Measurements from ENCODE around the gene HSPB9.

Gene HSPB9, protein sequence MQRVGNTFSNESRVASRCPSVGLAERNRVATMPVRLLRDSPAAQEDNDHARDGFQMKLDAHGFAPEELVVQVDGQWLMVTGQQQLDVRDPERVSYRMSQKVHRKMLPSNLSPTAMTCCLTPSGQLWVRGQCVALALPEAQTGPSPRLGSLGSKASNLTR

DNA sequence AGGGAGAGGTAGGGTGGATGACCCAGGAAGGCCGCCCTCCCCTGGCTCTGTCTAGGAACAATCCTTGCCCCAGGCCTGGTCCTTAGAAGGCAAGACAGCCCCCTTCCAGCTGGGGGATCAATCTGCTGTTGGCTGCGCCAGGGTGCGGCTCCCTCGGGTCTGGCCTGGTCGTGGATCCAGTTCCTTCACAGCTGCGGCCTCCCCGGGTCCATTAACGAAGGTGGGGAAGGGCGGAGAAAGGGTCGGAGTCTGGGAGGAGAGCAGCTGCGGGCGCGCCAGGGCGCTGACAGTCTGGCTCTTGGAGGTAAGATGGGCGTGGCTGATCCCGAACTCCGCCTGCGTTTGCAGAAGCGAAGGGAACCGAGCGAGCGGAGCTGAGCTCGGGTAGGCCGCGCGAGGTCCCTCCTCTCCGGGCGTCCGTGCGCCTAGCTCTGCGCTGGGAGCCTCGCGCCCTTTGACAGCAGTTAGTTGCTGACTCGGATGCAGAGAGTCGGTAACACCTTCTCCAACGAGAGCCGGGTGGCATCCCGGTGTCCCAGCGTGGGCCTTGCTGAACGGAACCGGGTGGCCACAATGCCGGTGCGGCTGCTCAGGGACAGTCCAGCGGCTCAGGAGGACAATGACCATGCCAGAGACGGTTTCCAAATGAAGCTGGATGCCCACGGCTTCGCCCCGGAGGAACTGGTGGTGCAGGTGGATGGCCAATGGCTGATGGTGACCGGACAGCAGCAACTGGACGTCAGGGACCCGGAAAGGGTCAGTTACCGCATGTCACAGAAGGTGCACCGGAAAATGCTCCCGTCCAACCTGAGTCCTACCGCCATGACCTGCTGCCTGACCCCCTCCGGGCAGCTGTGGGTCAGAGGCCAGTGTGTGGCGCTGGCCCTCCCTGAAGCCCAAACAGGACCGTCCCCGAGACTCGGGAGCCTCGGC, at the start of gene HSPB9:
HSPB9 (plus strand) TSS at position 434 of the 933 bp plus-strand sequence; CDS start at position 481, 47 bp downstream.
- DNase-seq, result peak; percentile 92

DNA sequence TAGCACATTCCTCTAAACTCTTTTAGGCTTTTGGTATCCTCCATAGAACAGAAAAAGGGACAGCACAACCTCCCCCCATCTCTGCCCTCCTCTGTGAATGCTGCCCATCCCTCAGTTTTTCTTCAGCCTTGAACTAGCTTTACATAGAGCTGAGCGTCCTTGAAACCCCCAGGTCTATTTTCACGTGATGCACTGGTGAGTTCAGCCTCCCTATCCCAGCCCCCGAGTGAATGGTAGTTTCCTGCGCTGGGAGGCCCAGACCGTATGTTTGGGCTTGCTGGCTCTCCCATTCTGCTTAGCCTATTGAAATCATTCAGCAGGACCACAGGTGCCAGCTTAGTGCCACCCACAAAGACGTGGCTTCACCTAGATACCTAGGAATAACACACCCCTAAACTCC, 46.8 kb upstream of the HSPB9 start:
- DNase-seq, result no peak

DNA sequence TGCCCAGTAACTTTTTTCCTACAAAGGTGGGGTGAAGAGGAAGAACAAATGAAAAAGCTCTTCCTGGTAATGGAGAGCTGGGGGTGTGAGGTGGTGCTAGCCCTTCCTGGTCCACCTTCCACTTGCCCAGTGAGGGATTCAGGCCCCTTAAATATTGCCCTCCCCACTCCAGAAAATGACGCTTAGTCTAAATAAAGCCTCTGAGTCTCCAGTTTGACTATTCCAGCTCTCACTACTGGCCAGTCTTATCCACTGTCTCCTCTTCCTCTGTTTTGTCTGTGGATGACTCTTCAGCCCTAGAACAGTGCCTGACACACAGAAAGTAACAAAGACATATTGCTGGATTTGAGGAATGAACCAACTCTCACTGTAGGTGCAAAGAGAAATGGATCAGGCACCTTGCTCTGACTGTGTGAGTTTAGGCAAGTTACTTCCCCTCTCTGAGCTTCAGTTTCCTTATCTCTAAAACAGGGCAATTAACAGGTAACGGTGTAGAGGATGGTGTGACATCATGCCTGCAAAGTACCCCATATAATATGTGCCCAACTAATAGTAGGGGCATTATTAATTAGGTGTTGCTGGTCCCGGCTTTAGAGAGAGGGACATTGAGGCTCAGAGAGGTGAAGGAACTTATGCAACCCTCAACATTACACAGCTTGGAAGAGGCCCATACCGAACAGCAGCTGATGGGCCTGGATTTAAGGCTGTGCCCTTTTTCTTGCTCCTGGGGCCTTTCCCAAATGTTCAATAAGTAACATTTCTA, 45.6 kb upstream of the HSPB9 start:
- DNase-seq, result no peak

DNA sequence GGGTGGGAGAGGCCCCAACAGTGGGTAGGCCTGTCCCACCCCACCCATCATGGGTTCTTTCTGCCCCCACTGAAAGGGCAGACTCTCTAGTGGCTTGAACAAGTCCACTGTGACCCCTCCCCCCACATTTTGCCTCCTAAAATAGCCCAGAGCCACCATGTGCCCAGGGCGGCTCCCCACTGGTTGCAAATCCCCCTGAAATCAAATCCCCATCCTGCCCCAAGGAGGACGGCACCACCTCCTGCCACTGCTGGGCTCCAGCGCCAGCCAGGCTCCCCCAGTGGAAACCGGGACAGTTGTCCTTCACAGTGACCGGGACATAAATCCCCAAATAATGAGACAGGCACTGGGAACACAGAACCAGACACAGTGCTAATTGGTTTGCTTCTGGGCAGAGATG, 44.8 kb upstream of the HSPB9 start:
- no peak for DNase-seq

DNA sequence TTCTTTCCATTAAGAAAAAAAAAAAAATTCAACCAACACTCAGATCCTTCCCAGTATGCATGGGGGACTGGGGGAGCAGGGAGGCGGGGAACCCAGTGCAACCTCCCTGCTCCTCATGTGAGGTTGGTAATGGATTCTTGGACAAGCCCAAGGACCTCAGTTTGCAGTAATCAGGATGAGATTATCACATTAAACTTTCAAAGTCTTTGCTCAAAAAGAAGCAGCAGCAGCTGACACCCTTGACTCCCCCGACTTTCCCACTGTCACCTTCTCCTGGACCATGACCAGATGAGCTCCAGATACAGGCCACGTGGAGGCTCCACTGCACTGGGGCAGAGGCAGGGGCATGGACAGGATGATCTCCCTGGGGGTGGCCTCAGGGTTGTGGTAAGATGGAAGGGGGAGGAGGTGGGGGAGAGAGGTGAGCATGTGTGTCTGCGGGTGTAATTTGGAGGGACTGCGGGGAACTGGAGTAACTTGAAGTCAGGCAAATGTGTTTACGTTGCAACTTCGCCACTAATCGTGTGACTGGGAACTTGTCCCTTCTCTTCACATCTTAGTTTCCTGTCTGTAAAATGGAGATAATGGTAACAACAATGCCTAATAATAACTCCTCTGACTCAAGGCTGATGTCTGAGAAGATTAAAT, 44.1 kb upstream of the HSPB9 start:
- no peak for DNase-seq

DNA sequence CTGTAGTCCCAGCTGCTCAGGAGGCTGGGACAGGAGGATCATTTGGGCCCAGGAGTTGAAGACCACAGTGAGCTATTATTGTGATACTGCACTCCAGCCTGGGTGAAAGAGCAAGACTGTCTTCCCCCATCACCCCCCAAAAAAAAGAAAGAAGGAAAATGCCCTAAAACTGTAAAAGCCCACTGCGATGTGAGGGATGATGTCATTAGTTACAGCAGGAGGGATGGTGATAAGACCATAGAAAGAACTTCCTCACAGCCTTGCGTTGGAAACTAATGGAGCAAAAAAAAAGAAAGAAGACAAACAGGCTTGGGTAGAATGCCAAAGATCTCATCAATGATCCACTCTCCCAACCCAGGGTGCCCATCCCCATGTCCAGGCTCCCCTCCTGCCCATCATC, 43.1 kb upstream of the HSPB9 start:
- DNase-seq, result no peak

DNA sequence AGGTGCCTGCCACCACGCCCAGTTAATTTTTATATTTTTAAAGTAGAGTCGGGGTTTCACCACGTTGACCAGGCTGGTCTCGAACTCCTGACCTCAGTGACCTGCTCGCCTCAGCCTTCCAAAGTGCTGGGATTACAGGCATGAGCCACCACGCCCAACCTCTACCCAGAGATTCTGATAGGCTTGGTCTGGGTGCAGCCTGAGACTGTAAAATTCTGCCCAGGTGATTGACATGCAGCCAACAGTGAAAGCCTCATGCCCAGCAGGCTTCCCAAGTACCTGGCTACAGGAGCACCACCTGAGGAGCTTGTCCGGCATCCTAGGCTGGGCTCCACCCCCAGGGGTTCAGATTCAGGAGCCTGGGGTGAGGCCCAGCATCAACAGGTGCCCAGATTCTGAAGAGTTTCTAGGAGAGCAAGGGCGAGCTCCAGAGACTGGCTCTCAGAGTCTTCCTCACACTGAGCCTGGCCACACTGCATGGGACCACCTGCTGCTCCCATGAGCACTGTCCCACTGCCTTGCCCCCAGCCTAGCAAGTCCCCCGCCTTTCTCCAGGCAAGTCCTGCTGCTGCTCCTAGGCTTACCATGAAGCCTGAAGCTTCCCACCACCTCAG, 41.0 kb upstream of the HSPB9 start:
- DNase-seq, result no peak

DNA sequence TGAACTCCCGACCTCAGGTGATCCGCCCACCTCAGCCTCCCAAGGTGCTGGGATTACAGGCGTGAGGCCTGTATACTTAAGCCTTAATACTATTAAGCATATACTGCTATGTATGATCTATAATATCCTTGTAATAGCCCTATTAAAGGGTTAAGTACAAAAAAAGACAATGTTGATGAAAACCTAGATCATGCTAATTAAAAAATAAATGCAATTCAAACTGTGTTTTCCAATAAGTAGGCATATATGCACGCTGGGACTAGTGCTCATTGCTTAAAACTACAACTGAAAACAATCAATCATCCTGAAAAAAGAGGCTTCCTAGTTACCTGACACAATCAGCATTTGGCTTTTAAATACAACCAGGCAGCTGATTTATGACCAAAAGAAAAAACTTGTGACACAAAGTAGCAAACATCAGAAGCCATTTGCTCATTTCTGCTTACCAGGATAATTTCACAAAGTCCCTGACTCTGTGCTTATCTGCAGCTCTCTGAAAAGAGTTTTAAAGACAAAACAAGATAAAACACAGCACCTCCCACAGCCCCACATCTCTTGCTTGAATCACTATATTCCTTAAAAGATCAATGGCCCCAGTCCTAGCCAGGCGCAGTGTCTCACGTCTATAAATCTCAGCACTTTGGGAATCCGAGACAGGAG, 35.4 kb upstream of the HSPB9 start:
- no peak for DNase-seq

DNA sequence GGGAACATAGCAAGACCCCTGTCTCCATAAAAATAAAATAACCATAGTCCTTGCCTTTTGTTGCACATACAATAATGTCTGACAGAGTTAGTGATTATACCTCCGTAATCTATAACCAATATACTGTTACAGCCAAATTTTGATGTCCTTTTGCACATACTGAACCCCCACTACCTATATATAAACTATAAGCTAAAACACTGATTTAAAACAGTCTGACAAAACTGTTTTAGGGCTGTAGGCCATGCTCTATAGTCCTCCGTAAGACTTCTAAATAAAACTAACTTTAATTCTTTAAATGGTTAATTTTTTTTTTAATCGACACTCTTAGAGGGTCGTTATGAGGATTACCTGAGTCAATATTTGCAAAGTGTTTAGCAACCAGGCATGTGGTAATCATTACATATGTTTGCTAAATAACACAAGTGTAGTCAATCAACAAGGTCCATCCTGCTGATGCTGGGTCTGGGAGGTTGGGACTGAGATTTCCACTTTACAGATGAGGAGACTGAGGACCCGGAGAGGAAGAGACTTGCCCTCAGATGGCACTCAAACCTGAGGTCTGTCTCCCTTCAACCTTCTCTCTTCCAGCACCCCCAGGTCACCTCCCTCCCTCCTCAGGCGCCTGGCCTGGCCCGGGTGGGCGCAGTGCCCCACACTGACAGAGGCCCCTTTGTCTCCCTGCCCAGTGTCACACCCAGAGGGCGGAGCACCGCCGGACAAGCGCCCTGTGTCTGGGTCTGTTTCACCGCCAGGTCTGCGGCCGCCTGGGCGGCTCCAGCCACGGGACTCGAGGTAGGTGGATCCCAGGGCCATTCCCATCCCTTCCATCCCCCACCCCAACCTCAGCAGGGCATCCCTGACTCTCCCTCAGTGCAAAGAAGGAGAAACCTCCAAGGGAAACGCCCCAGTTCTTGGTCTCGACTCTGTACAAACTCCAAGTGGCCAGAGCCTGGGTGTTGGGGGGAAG, 34.6 kb upstream of the HSPB9 start:
- DNase-seq, result no peak

DNA sequence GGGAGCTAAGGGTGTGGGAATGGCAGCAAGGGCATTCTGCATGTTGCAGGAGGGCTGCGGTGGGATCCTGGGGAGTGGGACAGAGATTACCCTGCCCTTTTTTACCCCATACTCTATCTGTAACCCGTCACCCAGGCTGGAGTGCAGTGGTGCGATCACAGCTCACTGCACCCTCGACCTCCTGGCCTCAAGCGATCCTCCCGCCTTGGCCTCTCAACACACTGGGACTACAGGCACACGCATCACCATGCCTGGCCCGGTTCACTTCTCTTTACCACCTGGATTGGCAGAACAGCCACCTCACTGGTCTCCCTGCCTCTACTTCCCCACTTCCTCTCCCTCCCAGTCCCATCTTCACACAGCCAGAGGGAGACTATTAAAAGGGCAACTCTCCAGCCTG, 33.9 kb upstream of the HSPB9 start:
- DNase-seq, result no peak

DNA sequence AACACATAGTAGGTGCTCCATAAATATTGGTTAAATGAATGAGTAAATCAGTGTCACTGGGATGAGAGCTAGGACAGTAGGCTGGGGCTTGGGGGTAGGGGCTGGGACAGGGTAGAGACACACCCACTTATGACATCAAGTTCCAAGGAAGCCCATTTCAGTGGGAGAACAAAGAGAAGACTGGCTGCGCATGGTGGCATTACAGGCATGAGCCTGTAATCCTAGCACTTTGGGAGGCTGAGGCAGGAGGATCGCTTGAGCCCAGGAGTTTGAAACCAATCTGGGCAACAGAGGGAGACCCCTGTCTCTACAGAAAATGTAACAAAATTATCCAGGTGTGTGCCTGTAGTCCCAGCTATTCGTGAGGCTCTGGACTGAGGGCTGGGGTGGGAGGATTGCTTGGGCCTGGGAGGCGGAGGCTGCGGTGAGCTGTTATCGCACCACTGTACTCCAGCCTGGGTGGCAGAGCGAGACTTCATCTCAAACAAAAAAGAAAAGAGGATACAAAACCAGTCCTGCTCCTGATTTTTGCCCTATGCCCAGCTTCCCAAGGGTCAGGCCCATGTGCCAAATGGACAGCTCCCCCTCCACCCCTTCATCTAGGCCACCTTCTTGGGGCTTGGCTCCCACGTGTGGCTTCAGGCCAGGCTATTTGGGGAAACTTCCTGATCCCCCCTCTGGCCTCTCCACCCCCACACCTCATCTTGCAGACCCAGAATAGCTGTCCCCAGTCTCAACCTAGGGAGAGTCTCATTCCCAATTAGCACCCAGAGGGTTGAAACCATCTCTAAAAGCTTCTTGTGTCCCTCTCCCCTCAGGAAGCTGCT, 31.4 kb upstream of the HSPB9 start:
- no peak for DNase-seq

DNA sequence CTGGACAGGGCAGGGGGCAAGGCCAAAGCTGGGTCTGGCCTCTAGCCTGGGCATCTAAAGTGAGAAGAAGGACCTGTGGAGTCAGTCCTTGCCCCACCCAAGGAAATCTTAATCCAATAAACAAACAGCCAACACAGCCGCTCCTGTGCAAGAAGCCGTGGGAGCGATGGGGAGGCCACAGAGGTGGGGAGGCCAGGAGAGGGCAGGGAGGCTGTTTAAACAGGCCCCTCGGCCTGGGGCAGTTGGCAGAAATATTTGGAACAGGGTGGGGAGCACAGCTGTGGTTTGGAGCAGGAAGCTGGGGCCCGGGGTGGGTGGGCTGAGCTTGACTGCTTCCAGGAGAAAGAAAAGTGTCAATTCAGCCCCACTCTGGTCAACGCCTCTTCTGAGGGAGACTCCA, 29.7 kb upstream of the HSPB9 start:
- DNase-seq, result no peak

DNA sequence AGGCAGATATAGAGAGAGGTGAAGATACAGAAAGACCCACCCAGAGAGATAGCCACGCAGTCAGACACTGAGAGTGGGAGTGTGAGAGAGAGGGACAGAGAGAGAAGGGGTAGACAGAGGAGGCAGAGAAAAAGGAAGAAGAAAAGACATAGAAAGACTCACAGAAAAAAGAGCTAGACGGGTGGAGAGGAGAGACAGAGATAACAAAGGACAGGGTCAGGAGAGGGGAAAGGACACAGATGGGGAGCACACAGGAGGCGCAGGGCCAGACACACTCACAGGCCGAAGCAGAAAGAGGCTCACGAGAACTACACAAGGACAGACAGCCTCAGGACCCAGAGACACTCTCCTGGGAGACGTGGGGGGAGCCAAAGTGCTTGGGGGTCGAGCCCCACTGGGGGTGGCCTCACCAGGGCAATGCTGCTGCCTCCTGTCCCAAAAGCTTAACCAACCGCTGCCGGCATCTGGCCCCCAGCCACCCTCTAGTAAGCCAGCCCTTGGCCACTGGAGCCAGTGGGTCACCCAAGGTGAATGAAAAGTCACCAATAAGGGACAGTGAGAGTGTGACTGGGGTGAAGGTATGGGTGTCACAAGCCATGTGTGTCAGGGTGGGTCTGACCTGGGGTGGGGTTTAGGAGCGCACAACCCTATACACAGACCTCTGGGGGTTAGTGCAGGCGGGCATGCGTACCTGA, 28.1 kb upstream of the HSPB9 start:
- no peak for DNase-seq

DNA sequence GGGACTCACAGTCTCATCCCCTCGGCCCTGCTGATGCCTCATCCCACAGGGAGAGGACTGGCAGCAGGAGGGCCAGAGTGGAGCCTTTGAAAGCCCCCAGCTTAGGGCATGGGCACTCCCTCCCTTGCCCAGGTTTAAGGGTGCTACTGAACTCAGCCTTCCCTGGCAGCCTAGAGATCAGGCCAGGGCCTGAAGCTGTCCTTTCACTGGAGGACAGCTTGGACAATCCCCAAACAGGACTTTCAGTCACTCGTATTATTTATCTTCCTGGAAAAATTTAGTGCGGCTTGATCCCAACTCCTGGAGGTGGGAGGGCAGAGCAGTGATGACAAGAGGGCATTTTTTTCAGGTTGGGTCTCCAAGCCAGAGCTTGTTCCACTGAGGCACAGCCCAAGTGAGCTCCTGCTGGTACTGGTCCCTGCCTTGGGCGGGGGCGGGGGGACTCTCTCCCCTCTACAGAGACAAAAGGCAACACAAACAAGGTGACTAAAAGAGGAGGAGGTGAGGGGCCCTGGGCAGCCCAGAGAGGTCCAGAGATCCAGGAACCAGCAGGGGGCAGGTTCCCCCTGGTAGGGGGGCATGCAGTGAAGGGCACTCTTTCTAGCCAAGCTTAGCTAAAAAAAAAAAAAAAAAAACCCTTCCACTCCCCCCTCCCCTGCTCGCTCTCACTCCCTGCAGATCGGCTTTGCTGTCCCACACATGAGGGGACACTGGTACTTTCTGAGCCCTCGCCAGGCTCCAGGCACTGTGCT, 26.1 kb upstream of the HSPB9 start:
- DNase-seq, result no peak

DNA sequence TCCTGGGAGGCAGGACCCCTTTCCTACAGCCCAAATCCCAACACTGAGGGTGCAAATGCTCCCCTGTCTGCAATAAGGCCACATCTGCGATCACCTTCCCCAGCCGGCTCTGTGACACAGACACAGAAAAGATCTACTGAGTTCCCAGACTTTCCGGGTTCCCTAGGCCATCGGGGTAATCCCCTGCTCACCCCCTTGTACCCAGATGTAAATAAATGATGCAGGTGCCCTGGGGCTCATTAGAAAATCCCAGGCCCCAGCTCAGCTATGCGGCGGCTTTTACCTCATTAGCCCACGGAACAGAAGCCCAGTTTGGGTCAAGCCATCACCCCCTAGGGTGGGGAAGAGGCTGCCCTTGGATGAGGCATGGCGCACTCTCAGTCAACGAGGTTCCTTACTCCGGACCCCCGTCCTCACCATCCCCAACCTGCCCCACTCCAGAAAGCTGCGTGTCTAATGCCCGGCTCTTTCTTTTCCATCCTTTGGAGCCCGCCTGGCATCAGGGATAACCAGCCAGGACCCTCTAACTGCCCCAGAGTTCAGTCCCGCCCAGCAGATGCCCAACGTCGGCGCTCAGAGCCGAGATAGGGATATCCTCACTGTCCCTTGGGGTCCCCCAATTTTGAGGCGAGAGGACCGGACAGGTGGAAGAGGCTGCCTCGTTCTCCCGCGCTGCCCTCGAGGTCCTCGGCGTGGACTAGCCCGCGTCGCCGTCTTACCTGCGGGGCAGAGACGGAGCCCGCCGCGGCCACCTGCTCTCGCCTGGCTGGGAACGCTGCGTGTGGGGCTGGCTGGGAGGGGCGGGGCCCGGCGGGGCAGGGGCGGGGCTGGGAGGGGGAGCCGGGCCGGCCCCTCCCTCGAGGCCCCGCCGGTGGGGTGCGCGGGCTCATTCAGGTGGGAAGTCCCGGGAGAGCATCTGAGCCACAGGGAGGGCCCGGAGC, 24.6 kb upstream of the HSPB9 start, which contains the start of gene ZNF385C:
ZNF385C (minus strand) TSS at position 783 of the 941 bp plus-strand sequence. CDS start 35,417 bp downstream, outside the sequence.
- peak; percentile 65 for DNase-seq

DNA sequence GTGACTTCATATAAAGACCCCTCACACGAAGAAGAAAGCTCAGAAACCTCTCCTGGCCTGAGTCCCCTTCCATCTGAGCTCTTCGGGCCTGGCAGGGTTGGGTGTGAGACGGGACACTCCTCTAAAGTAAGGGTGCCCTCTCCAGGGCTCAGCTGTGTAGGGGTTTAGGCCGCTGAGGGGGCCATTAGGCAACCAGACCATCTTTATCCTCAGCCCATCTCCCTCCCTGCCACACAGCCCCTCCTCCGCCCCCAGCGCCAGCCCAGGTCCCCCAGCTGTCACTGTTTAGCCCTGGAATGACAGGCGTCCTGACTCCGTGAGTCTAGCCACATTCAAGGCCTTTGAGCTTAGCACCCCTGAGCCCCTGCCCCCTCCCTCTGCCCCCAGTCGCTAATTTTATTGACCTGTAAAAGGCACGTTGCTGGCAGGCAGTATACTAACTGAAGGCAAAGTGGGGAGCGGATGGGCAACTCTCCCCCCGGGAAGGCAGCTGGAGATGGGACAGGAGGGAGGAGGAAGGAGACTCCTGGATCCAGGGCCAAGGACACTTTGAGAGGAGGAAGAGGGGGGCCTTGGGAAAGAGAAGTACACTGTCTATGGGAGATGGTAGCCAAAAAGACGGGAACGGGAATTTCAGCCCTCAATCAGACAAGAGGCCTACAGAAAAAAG, 23.7 kb upstream of the HSPB9 start:
- DNase-seq, result peak; percentile 26

All from NCI-H2171 (cell line).